OCI-M1 (cell line): ENCODE data around the gene BMPER.

Experiments used
- DNase-seq: peaks from one replicate; lab custom pipeline; 2025; lab: John Stamatoyannopoulos, UW

BMPER gene

GRCh38 chr7:33923440-33924229 is 18.3 kb downstream of the BMPER start:
- no peak for DNase-seq

- DNase-seq, result no peak
Measured at GRCh38 chr7:33926535-33926934, 21.2 kb downstream of the BMPER start.

GRCh38 chr7:33928986-33929385 is 23.6 kb downstream of the BMPER start:
- no peak for DNase-seq

GRCh38 chr7:33932221-33932620 is 26.9 kb downstream of the BMPER start:
- no peak for DNase-seq

GRCh38 chr7:33932832-33933468 is 27.6 kb downstream of the BMPER start:
- DNase-seq, result peak; percentile 80

- no peak for DNase-seq
Measured at GRCh38 chr7:33933611-33934281, 28.4 kb downstream of the BMPER start.

- DNase-seq, result no peak
Measured at GRCh38 chr7:33934391-33934790, 29.1 kb downstream of the BMPER start.

GRCh38 chr7:33936503-33936902 is 31.2 kb downstream of the BMPER start:
- DNase-seq, result no peak

GRCh38 chr7:33937871-33938270 is 32.5 kb downstream of the BMPER start:
- DNase-seq, result no peak

- DNase-seq, result no peak
Measured at GRCh38 chr7:33939121-33939520, 33.8 kb downstream of the BMPER start.

GRCh38 chr7:33940503-33940902 is 35.2 kb downstream of the BMPER start:
- no peak for DNase-seq

- no peak for DNase-seq
Measured at GRCh38 chr7:33941418-33941817, 36.1 kb downstream of the BMPER start.

- no peak for DNase-seq
Measured at GRCh38 chr7:33946094-33946699, 40.9 kb downstream of the BMPER start.

- no peak for DNase-seq
Measured at GRCh38 chr7:33950047-33950714, 44.8 kb downstream of the BMPER start.

GRCh38 chr7:33952824-33953223 is 47.5 kb downstream of the BMPER start:
- no peak for DNase-seq

- DNase-seq, result no peak
Measured at GRCh38 chr7:33958104-33958503, 52.8 kb downstream of the BMPER start.

GRCh38 chr7:33959676-33960075 is 54.3 kb downstream of the BMPER start:
- DNase-seq, result no peak

- no peak for DNase-seq
Measured at GRCh38 chr7:33961948-33962347, 56.6 kb downstream of the BMPER start.

GRCh38 chr7:33964417-33965182 is 59.3 kb downstream of the BMPER start:
- no peak for DNase-seq

GRCh38 chr7:33965183-33965744 is 59.9 kb downstream of the BMPER start:
- no peak for DNase-seq

- DNase-seq, result no peak
Measured at GRCh38 chr7:33968591-33968990, 63.3 kb downstream of the BMPER start.
